ENCODE measurements around the gene PCK2.

The PCK2 gene

DNA sequence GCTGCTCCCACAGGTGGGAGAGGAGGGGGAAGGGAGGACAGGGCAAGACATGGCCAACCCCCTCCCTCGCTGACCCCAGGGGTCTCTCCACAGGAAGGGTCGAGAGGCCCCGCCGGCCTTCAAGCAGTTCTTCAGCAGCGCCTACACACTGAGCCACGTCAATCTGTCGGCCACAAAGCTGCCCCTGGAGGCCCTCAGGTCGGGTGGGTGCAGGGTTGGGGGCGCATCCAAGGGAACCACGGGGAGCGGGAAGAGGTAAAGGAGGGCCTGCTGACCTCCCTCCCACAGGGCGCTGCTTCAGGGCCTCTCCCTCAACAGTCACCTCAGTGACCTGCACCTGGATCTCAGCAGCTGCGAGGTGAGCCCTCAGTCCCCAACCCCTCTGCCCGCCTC is 36.2 kb upstream of the PCK2 start:
- DNase-seq (ENCODE audit: low read depth) = no peak
- TF ChIP-seq, protein P1, sequence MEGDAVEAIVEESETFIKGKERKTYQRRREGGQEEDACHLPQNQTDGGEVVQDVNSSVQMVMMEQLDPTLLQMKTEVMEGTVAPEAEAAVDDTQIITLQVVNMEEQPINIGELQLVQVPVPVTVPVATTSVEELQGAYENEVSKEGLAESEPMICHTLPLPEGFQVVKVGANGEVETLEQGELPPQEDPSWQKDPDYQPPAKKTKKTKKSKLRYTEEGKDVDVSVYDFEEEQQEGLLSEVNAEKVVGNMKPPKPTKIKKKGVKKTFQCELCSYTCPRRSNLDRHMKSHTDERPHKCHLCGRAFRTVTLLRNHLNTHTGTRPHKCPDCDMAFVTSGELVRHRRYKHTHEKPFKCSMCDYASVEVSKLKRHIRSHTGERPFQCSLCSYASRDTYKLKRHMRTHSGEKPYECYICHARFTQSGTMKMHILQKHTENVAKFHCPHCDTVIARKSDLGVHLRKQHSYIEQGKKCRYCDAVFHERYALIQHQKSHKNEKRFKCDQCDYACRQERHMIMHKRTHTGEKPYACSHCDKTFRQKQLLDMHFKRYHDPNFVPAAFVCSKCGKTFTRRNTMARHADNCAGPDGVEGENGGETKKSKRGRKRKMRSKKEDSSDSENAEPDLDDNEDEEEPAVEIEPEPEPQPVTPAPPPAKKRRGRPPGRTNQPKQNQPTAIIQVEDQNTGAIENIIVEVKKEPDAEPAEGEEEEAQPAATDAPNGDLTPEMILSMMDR (IDR thresholded peaks at IDR 0.05; ENCODE audit: low read length, missing control alignments) = no peak
- no peak overlapping the region for H3K4me3 ChIP-seq (replicated peaks; ENCODE audit: low read depth, low read length)

DNA sequence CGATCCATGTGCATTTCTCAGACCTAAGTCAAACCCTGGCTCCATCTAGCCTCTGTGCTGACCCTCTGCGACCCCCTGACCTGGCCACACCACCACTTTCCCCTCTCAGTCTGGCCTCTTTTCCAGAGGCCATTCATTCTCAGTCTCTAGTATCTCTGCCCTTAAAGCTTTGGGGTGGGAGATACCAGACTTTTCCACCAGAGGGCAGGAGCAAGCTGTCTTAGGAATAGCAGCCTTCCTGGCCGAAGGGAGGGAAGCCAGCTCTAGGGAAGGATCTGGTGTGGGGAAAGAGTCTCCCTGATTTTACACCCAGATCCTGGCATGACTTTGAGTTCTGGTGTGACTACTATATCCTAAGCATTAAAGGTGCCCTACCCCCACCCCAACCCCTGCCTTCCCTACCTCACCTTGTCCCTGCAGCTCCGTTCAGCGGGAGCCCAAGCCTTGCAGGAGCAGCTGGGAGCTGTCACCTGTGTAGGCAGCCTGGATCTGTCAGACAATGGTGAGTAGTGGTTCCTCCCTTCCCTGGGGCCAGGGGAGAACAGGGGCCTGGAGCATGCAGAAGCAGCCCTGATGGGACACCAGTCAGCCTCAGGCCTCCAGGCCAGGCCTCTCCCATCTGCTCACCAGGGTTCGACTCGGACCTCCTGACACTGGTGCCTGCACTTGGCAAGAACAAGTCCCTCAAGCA is 35.7 kb upstream of the PCK2 start:
- peak; percentile 82 for DNase-seq (ENCODE audit: low read depth)
- TF ChIP-seq, protein P1 (IDR thresholded peaks at IDR 0.05; ENCODE audit: low read length, missing control alignments) = peak; percentile 81
- no peak overlapping the region for H3K4me3 ChIP-seq (replicated peaks; ENCODE audit: low read depth, low read length)

DNA sequence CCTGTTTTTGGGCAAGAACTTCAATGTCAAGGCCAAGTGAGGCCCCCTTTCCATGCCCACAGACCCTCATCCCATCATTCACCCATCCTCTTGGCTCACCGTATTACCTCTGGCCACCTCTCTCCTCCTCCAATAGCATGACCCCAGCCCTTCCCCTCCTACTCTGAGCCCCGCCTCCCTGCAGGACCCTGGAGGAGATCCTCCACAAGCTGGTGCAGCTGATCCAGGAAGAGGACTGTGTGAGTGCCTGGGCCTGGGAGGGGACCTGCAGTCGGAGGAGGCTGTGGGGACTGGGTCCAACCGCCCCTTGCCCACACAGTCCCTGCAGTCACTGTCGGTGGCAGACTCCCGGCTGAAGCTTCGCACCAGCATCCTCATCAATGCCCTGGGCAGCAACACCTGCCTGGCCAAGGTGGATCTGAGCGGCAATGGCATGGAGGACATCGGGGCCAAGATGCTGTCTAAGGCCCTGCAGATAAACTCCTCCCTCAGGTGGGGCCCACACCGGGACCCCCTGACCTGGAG is 35.1 kb upstream of the PCK2 start:
- TF ChIP-seq, protein P1 (IDR thresholded peaks at IDR 0.05; ENCODE audit: low read length, missing control alignments) = no peak
- no peak overlapping the region for H3K4me3 ChIP-seq (replicated peaks; ENCODE audit: low read depth, low read length)
- DNase-seq (ENCODE audit: low read depth) = no peak

DNA sequence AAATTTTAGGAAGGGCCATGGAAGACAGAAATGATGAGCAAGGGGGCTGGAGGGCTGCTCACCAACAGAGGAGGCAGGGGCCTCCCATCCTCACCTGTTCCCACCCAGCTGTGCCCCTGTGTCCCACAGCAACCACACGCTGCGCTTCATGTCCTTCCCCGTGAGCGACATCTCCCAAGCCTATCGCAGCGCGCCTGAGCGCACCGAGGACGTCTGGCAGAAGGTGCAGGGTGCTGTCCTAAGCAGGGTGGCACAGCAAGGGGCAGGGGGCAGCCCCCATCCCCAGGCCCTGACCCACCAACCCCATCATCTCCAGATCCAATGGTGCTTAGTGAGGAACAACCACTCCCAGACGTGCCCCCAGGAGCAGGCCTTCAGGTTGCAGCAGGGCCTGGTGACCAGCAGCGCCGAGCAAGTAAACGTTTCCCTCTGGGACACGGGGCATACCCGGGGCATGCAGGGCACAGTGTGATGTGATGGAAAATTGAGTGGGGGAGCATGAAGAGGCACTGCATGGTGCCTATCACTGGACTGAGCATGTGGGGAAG is 34.2 kb upstream of the PCK2 start:
- DNase-seq (ENCODE audit: low read depth) = no peak
- H3K4me3 ChIP-seq (replicated peaks; ENCODE audit: low read depth, low read length) = no peak overlapping the region
- TF ChIP-seq, protein P1 (IDR thresholded peaks at IDR 0.05; ENCODE audit: low read length, missing control alignments) = no peak

DNA sequence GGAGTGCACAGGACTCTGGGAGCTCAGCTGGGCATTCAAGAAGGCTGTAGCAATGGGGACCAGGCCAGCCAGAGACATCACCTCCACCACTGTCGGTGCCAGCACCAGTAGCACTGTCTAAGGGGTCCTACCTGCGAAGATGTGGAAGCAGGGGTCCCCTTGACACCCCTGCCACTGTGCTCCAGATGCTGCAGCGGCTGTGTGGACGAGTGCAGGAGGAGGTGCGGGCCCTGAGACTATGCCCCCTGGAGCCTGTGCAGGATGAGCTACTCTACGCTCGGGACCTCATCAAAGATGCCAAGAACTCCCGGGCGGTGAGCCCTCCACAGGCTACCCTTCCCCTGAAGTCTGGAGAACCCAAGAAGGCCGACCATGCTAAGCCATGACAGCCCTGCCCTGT is 33.7 kb upstream of the PCK2 start:
- no peak for DNase-seq (ENCODE audit: low read depth)

DNA sequence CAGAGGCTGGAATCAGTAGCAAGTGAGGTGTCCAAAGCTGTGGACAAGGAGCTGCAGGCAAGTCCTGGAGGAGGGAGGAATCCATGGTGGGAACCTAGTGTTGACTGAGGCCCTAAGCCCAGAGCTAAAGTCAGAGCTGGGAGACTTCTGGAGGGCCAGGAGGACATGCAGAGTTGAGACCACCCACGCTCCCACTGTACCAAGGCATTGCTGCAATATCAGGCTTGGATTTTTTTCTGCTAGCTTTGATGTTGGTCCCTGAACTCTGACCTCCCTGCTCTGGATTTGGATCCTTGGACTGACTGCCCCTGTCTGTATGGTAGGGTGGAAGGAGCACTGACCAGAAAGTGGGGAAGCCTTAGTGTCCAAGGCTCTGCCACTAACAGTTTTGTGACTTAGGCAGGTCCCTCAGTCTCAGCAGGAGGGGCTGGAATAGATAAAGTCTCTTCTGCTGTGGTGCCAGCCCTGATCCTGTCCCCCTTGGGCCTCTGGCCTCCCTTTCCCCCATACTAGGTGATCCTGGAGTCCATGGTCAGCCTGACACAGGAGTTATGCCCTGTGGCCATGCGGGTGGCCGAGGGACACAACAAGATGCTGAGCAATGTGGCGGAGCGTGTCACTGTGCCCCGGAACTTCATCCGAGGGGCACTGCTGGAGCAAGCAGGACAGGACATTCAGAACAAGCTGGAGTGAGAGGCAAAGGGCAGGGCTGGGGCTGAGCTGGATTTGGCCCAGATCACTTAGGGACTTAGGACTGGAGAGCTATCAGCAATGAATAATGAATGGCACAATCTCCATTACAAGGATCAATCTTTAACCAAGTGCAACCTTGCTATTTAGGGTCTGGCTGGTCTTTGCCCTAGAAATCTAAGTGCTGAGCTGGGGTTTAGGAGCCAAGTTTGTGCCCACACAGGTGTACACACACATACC is 32.9 kb upstream of the PCK2 start:
- no peak for DNase-seq (ENCODE audit: low read depth)
- TF ChIP-seq, protein P1 (IDR thresholded peaks at IDR 0.05; ENCODE audit: low read length, missing control alignments) = no peak
- no peak overlapping the region for H3K4me3 ChIP-seq (replicated peaks; ENCODE audit: low read depth, low read length)

More for the DNA sequence above, 33.7 kb upstream of the PCK2 start:
- H3K4me3 ChIP-seq (replicated peaks; ENCODE audit: low read depth, low read length) = no peak overlapping the region
- TF ChIP-seq, protein P1 (IDR thresholded peaks at IDR 0.05; ENCODE audit: low read length, missing control alignments) = no peak
